ENCODE data around the gene PDCL3. TPM values are rescaled to one million over a fixed set of nuclear protein-coding genes. Genes with fewer than 3 reads are reported as not detected.

The PDCL3 gene
- total RNA-seq, 4 donors from 2014 or later = 22.4 to 31.5 (median 28.1) TPM

GRCh38 chr2:100556746-100557145, 6.0 kb upstream of the PDCL3 start:
- no peak for TF ChIP-seq CTCF (IDR thresholded peaks at IDR 0.05)
- no peak for TF ChIP-seq POLR2A (IDR thresholded peaks at IDR 0.05)
- WGBS, 2 donors = 75 to 82% methylated on average over 4 of the region's 4 CpGs
- no peaks in the 10 kb centered on the region for H3K36me3 ChIP-seq
- intact Hi-C loops (cut with DNase I) = no loop called here
- H3K4me1 ChIP-seq = peaks cover 0 to 15% (median under 1%) of the 10 kb centered on the region in 3 donors
- no peak overlapping the region for H3K4me3 ChIP-seq
- H3K27me3 ChIP-seq = no peaks in the 10 kb centered on the region
- no peaks in the 10 kb centered on the region for H3K9me3 ChIP-seq
- H3K27ac ChIP-seq = peak overlapping the region in 1 of 4 donors; percentile 4
- DNase-seq = no peak

DNA sequence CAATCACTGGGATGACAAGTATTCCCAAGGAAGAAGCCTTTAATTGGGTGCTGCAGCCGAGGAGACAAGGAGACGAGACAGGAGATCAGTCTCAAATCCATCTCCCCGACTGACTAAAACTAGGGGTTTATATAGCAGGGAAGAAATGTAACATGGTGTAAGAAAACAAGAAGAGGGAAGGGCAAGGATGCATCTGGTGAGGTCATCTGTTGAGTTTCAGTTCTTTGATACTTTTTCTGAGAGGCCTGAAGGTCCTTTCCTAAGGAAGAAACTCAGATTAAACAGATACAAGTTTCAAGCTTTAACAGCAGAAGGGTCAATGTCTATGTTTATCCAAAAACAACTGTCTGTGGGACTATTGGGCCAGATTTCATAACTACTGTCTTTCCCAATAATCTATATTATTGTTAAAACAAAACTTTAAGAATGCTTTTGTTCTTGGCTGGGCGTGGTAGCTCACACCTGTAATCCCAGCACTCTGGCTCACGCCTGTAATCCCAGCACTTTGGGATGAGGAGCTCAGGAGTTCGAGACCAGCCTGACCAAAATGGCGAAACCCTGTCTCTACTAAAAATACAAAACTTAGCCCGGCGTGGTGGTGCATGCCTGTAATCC, 2.5 kb upstream of the PDCL3 start:
- H3K27ac ChIP-seq = peak overlapping the region in 1 of 4 donors; percentile 69
- H3K36me3 ChIP-seq = no peaks in the 10 kb centered on the region
- no peaks in the 10 kb centered on the region for H3K27me3 ChIP-seq
- no peak overlapping the region for H3K4me3 ChIP-seq
- WGBS, 2 donors = 84 to 91% methylated on average over 4 to 9 of the region's 9 CpGs
- intact Hi-C loops (cut with DNase I) = no loop called here
- H3K4me1 ChIP-seq = peaks cover 7 to 41% (median 10%) of the 10 kb centered on the region in 3 donors
- TF ChIP-seq POLR2A (IDR thresholded peaks at IDR 0.05) = no peak
- TF ChIP-seq CTCF (IDR thresholded peaks at IDR 0.05) = no peak
- H3K9me3 ChIP-seq = no peaks in the 10 kb centered on the region
- no peak for DNase-seq

DNA sequence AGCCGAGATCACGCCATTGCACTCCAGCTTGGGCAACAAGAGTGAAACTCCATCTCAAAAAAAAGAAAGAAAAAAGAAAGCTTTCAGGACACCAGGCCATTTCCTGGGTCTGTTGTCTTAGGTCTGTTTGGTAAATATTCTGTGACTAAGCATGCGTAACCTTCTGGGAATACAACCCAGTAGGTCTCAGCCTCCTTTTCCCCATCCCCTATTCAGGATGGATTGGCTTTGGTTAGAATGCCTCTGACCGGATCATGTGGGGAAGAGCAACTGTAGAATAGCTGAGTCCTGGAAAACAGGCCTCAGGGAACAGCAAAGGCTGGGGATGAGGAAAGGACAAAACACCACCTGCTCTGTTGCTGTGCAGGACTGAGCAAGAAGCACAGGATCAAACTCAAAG, 1.6 kb upstream of the PDCL3 start:
- no peak for DNase-seq
- TF ChIP-seq CTCF (IDR thresholded peaks at IDR 0.05) (no peak), POLR2A (IDR thresholded peaks at IDR 0.05) (no peak)
- H3K36me3 ChIP-seq = peaks cover 0 to under 1% (median 0%) of the 10 kb centered on the region in 3 donors
- no peak overlapping the region for H3K4me3 ChIP-seq
- peaks cover 7 to 43% (median 10%) of the 10 kb centered on the region in 3 donors for H3K4me1 ChIP-seq
- 97 to 100% methylated on average over 4 of the region's 4 CpGs for WGBS, 2 donors
- no peaks in the 10 kb centered on the region for H3K9me3 ChIP-seq
- intact Hi-C loops (cut with DNase I) = no loop called here
- H3K27ac ChIP-seq = peak overlapping the region in 3 of 4 donors; percentile 95 to 97 (median 95)
- H3K27me3 ChIP-seq = no peaks in the 10 kb centered on the region

GRCh38 chr2:100563407-100564247, 834 bp downstream of the PDCL3 start:
- intact Hi-C loops (cut with DNase I) = no loop called here
- peak overlapping the region; percentile 58 to 86 (median 84) for H3K4me3 ChIP-seq
- DNase-seq = no peak
- peaks cover 5 to 25% (median 7%) of the 10 kb centered on the region in 3 donors for H3K36me3 ChIP-seq
- peaks cover 7 to 43% (median 10%) of the 10 kb centered on the region in 3 donors for H3K4me1 ChIP-seq
- WGBS, 2 donors = 16 to 23% methylated on average over 17 to 24 of the region's 24 CpGs
- H3K27ac ChIP-seq = peak overlapping the region; percentile 91 to 97 (median 95)
- no peaks in the 10 kb centered on the region for H3K9me3 ChIP-seq
- no peak for TF ChIP-seq POLR2A (IDR thresholded peaks at IDR 0.05)
- no peak for TF ChIP-seq CTCF (IDR thresholded peaks at IDR 0.05)
- no peaks in the 10 kb centered on the region for H3K27me3 ChIP-seq

DNA sequence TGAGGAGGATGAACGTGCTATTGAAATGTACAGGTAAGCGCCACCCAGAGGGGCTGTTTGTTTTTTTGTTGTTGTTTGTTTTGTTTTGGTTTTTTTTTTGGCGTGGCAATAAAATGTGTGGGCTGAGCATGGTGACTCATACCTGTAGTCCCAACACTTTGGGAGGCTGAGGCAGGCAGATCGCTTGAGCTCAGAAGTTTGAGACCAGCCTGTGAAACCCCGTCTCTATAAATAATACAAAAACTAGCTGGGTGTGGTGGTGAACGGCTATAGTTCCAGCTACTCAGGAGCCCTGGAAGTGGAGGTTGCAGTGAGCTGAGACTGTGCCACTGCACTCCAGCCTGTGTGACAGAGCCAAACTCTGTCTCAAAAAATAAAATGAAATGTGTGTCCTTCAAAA, 6.2 kb downstream of the PDCL3 start:
- 77 to 80% methylated on average over 6 of the region's 6 CpGs for WGBS, 2 donors
- peaks cover 5 to 78% (median 11%) of the 10 kb centered on the region in 3 donors for H3K36me3 ChIP-seq

More for the DNA sequence above, 6.2 kb downstream of the PDCL3 start:
- no peak for DNase-seq
- intact Hi-C loops (cut with DNase I) = no loop called here
- Histone ChIP-seq H3K9me3 (no peaks in the 10 kb centered on the region), H3K27me3 (no peaks in the 10 kb centered on the region), H3K4me3 (no peak overlapping the region), H3K4me1 (peaks cover 0 to 15% (median 1%) of the 10 kb centered on the region in 3 donors), H3K27ac (no peak overlapping the region)
- TF ChIP-seq CTCF (IDR thresholded peaks at IDR 0.05) (no peak), POLR2A (IDR thresholded peaks at IDR 0.05) (no peak)

Data from esophagus squamous epithelium (tissue), 5 donors.